ENCODE data around the gene LRTM2.

Gene LRTM2

GRCh38 chr12:1778911-1779310 is 41.5 kb upstream of the LRTM2 start:
- Histone ChIP-seq H3K4me3 (IDR thresholded peaks at IDR 0.05; ENCODE audit: insufficient read depth, low read depth, low read length) (no peak overlapping the region), H3K9ac (no peak overlapping the region), H3K36me3 (ENCODE audit: insufficient read depth) (no peaks in the 10 kb centered on the region), H3K4me1 (ENCODE audit: low read depth, poor library complexity, severe bottlenecking) (no peaks in the 10 kb centered on the region), H4K20me1 (ENCODE audit: insufficient read depth) (no peaks in the 10 kb centered on the region), H3K27ac (no peak overlapping the region), H3K79me2 (ENCODE audit: insufficient read depth, low read depth) (no peaks in the 10 kb centered on the region), H2AFZ (ENCODE audit: low read depth) (no peak overlapping the region), H3K27me3 (ENCODE audit: insufficient read depth, low read depth) (no peaks in the 10 kb centered on the region), H3K4me2 (no peak overlapping the region)
- no peak for TF ChIP-seq CTCF (conservative IDR thresholded peaks at IDR 0.05; ENCODE audit: low read depth, low read length)

- no peak overlapping the region for H3K4me3 ChIP-seq (IDR thresholded peaks at IDR 0.05; ENCODE audit: insufficient read depth, low read depth, low read length)
- H4K20me1 ChIP-seq (ENCODE audit: insufficient read depth), result no peaks in the 10 kb centered on the region
- no peaks in the 10 kb centered on the region for H3K27me3 ChIP-seq (ENCODE audit: insufficient read depth, low read depth)
- H3K4me2 ChIP-seq, result no peak overlapping the region
- no peak overlapping the region for H2AFZ ChIP-seq (ENCODE audit: low read depth)
- no peak for TF ChIP-seq CTCF (conservative IDR thresholded peaks at IDR 0.05; ENCODE audit: low read depth, low read length)
- H3K4me1 ChIP-seq (ENCODE audit: low read depth, poor library complexity, severe bottlenecking), result peaks cover 4% of the 10 kb centered on the region
- H3K79me2 ChIP-seq (ENCODE audit: insufficient read depth, low read depth), result no peaks in the 10 kb centered on the region
- no peak overlapping the region for H3K9ac ChIP-seq
- H3K36me3 ChIP-seq (ENCODE audit: insufficient read depth), result no peaks in the 10 kb centered on the region
- no peak overlapping the region for H3K27ac ChIP-seq
Observed at GRCh38 chr12:1779783-1780182, 40.6 kb upstream of the LRTM2 start.

GRCh38 chr12:1781772-1782171 is 38.6 kb upstream of the LRTM2 start:
- Histone ChIP-seq H3K27me3 (ENCODE audit: insufficient read depth, low read depth) (no peaks in the 10 kb centered on the region), H3K79me2 (ENCODE audit: insufficient read depth, low read depth) (no peaks in the 10 kb centered on the region), H3K9ac (no peak overlapping the region), H3K36me3 (ENCODE audit: insufficient read depth) (no peaks in the 10 kb centered on the region), H3K4me2 (no peak overlapping the region), H4K20me1 (ENCODE audit: insufficient read depth) (no peaks in the 10 kb centered on the region), H3K4me3 (IDR thresholded peaks at IDR 0.05; ENCODE audit: insufficient read depth, low read depth, low read length) (no peak overlapping the region), H3K4me1 (ENCODE audit: low read depth, poor library complexity, severe bottlenecking) (peaks cover 16% of the 10 kb centered on the region), H2AFZ (ENCODE audit: low read depth) (no peak overlapping the region), H3K27ac (no peak overlapping the region)
- TF ChIP-seq CTCF (conservative IDR thresholded peaks at IDR 0.05; ENCODE audit: low read depth, low read length), result no peak

- Histone ChIP-seq H3K4me1 (ENCODE audit: low read depth, poor library complexity, severe bottlenecking) (peaks cover 16% of the 10 kb centered on the region), H3K4me2 (no peak overlapping the region), H2AFZ (ENCODE audit: low read depth) (no peak overlapping the region), H4K20me1 (ENCODE audit: insufficient read depth) (no peaks in the 10 kb centered on the region), H3K4me3 (IDR thresholded peaks at IDR 0.05; ENCODE audit: insufficient read depth, low read depth, low read length) (no peak overlapping the region), H3K9ac (no peak overlapping the region), H3K36me3 (ENCODE audit: insufficient read depth) (no peaks in the 10 kb centered on the region), H3K27me3 (ENCODE audit: insufficient read depth, low read depth) (no peaks in the 10 kb centered on the region), H3K27ac (no peak overlapping the region), H3K79me2 (ENCODE audit: insufficient read depth, low read depth) (no peaks in the 10 kb centered on the region)
- no peak for TF ChIP-seq CTCF (conservative IDR thresholded peaks at IDR 0.05; ENCODE audit: low read depth, low read length)
Observed at GRCh38 chr12:1782215-1782614, 38.1 kb upstream of the LRTM2 start.
